ENCODE data around the gene COL2A1. TPM values are rescaled to one million over a fixed set of nuclear protein-coding genes. Genes with fewer than 3 reads are reported as not detected.

Gene COL2A1
- total RNA-seq, 1 experiment from 2014 or later: 10.8 TPM

DNA sequence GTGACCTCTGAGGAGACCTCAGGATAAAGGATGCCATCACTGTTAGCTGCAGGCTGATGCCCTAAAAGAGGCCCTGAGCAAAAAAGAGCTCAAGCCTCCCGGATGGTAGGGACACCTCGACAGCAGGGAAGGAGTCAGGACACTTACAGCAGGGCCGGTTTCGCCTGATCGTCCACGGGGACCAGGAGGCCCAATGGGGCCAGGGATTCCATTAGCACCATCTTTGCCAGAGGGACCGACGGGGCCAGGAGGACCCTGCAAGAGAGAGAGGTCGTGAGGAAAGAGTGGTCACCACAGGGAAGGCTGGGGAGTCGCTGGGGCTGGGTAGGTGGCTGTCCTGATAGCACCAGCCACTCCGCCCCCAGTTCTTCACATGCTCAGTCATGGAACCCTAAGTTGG, 28.5 kb downstream of the COL2A1 start:
- Histone ChIP-seq H4K20me1 (ENCODE audit: control insufficient read depth, insufficient read depth, insufficient read length) (no peaks in the 10 kb centered on the region), H3K14ac (ENCODE audit: insufficient read depth, low read length) (no peak overlapping the region), H3T11ph (ENCODE audit: low read length) (no peak overlapping the region), H3K9me3 (ENCODE audit: control insufficient read depth, low read depth, low read length) (no peaks in the 10 kb centered on the region), H4K8ac (replicated peaks; ENCODE audit: insufficient read length, low read depth, low read length) (no peak overlapping the region), H2BK12ac (ENCODE audit: insufficient read length, low read depth, low read length) (no peak overlapping the region), H3K23ac (ENCODE audit: insufficient read length, low read depth, low read length) (no peak overlapping the region), H3K18ac (ENCODE audit: insufficient read length, low read depth, low read length) (no peak overlapping the region), H2AFZ (ENCODE audit: low read length) (no peak overlapping the region), H3K27me3 (ENCODE audit: insufficient read depth, low read length) (no peaks in the 10 kb centered on the region), H3K27ac (ENCODE audit: insufficient read length, low read depth, low read length) (no peak overlapping the region), H2AK5ac (ENCODE audit: insufficient read length, low read length) (no peak overlapping the region), H3K23me2 (ENCODE audit: insufficient read length, low read depth, low read length, poor library complexity, severe bottlenecking) (no peaks in the 10 kb centered on the region), H3K9ac (ENCODE audit: extremely low read depth, insufficient read length, low read length) (no peak overlapping the region), H4K5ac (ENCODE audit: insufficient read length, low read depth, low read length) (no peak overlapping the region), H3K56ac (ENCODE audit: insufficient read length, low read depth, low read length) (no peak overlapping the region), H2BK15ac (ENCODE audit: low read depth, low read length) (no peak overlapping the region), H2BK120ac (ENCODE audit: low read depth, low read length, poor library complexity, severe bottlenecking) (no peak overlapping the region), H3K79me2 (ENCODE audit: insufficient read depth, low read length) (no peaks in the 10 kb centered on the region), H3K4me1 (ENCODE audit: insufficient read depth, low read length) (no peaks in the 10 kb centered on the region), H2BK20ac (ENCODE audit: low read depth, low read length, poor library complexity, severe bottlenecking) (no peak overlapping the region), H3K4ac (ENCODE audit: low read depth, low read length) (no peak overlapping the region), H2BK5ac (ENCODE audit: insufficient read length, low read length) (no peak overlapping the region), H3K79me1 (ENCODE audit: insufficient read depth, low read depth, low read length, poor library complexity, severe bottlenecking) (no peaks in the 10 kb centered on the region), H3K4me2 (ENCODE audit: insufficient read depth, insufficient read length, low read length) (no peak overlapping the region), H4K91ac (ENCODE audit: insufficient read length, low read depth, low read length) (no peak overlapping the region)
- DNase-seq: no peak
- Mint-ChIP-seq H3K4me1 (peaks cover 4 to 6% of the 10 kb centered on the region in 2 experiments; a peak in 2 of 4 replicates), H3K27me3 (ENCODE audit: low read depth) (peaks cover 69% of the 10 kb centered on the region), H3K4me3 (no peak overlapping the region), H3K36me3 (ENCODE audit: insufficient read depth in 1 of 3, low read depth in 3 of 3) (peaks cover 0 to 5% (median 0%) of the 10 kb centered on the region in 3 experiments; a peak in 2 of 7 replicates), H3K27ac (no peak overlapping the region), H3K9me3 (no peaks in the 10 kb centered on the region)
- no peak for TF ChIP-seq CTCF (conservative IDR thresholded peaks at IDR 0.05)
- no CpG with 5 or more reads among the region's 11 CpGs for WGBS (ENCODE audit: extremely low coverage, insufficient read length, low lambda C conversion rate)

Data from H9 (cell line).